ENCODE data around the gene NBEA.

NBEA gene

GRCh38 chr13:35687336-35687735, 745.3 kb downstream of the NBEA start:
- no peak for DNase-seq

GRCh38 chr13:35690581-35691207, 748.6 kb downstream of the NBEA start:
- peak; percentile 39 for DNase-seq

- no peak for DNase-seq
These were observed 751.2 kb downstream of the NBEA start for GRCh38 chr13:35693134-35693784.

GRCh38 chr13:35694031-35694430, 752.0 kb downstream of the NBEA start:
- DNase-seq = no peak

- no peak for DNase-seq
These were observed 752.7 kb downstream of the NBEA start for GRCh38 chr13:35694549-35695447.

- no peak for DNase-seq
These were observed 753.3 kb downstream of the NBEA start for GRCh38 chr13:35695448-35695770.

GRCh38 chr13:35697186-35697730, 755.2 kb downstream of the NBEA start:
- peak; percentile 74 for DNase-seq

- no peak for DNase-seq
These were observed 757.0 kb downstream of the NBEA start for GRCh38 chr13:35698911-35699576.

- no peak for DNase-seq
These were observed 757.9 kb downstream of the NBEA start for GRCh38 chr13:35699825-35700510.

GRCh38 chr13:35700671-35701070, 758.6 kb downstream of the NBEA start:
- no peak for DNase-seq

- DNase-seq = no peak
These were observed 760.2 kb downstream of the NBEA start for GRCh38 chr13:35702316-35702715.

- no peak for DNase-seq
These were observed 761.0 kb downstream of the NBEA start for GRCh38 chr13:35703061-35703460.

GRCh38 chr13:35704331-35704730, 762.3 kb downstream of the NBEA start:
- no peak for DNase-seq

- no peak for DNase-seq
These were observed 764.2 kb downstream of the NBEA start for GRCh38 chr13:35706281-35706680.

GRCh38 chr13:35706721-35707120, 764.7 kb downstream of the NBEA start:
- no peak for DNase-seq

GRCh38 chr13:35711909-35712308, 769.8 kb downstream of the NBEA start:
- DNase-seq = peak; percentile 29

GRCh38 chr13:35712907-35713761, 771.1 kb downstream of the NBEA start:
- DNase-seq = peak; percentile 89

GRCh38 chr13:35714121-35714520, 772.1 kb downstream of the NBEA start:
- DNase-seq = peak; percentile 66

- DNase-seq = peak; percentile 91
These were observed 772.7 kb downstream of the NBEA start for GRCh38 chr13:35714588-35715377.

GRCh38 chr13:35716186-35716585, 774.1 kb downstream of the NBEA start:
- no peak for DNase-seq

GRCh38 chr13:35716729-35717128, 774.7 kb downstream of the NBEA start:
- DNase-seq = no peak
